Activated CD4-positive, alpha-beta memory T cell treated with anti-CD3 and anti-CD28 coated beads, Interleukin-2, amount 10 ng/mL, durations not matched to agents 7 days and 5 days (primary cell): ENCODE results near the gene CYP2W1. TPM values are rescaled to one million over a fixed set of nuclear protein-coding genes. Genes with fewer than 3 reads are reported as not detected.

Experiments used
- CTCF ChIA-PET: fragments of 350-600 bp; sonication (Branson Sonifier 250); formaldehyde crosslinking; loops from one replicate; lab custom pipeline; 2021; ENCODE audit warnings: antibody characterized with exemption, inconsistent platforms; lab: Charles Lee
- POLR2A ChIA-PET: fragments of 350-600 bp; sonication (Branson Sonifier 250); formaldehyde crosslinking; loops from one replicate; lab custom pipeline; 2021; ENCODE audit warnings: antibody characterized with exemption; lab: Charles Lee
- DNase-seq: peaks from one replicate; pipeline ENCODE4 v3.0.0-alpha.2; 2020
- H3K27ac Mint-ChIP-seq: one replicate; pipeline ENCODE4 v1.8.0; 2021; ENCODE audit warnings: mild to moderate bottlenecking, mixed read lengths
- H3K27me3 Mint-ChIP-seq: one replicate; pipeline ENCODE4 v1.8.0; 2021; ENCODE audit warnings: mixed read lengths
- H3K36me3 Mint-ChIP-seq: one replicate; pipeline ENCODE4 v1.8.0; 2021; ENCODE audit warnings: low read depth, mixed read lengths
- H3K4me1 Mint-ChIP-seq: one replicate; pipeline ENCODE4 v1.8.0; 2021; ENCODE audit warnings: mixed read lengths
- H3K4me3 Mint-ChIP-seq: one replicate; pipeline ENCODE4 v1.8.0; 2021; ENCODE audit warnings: mild to moderate bottlenecking, mixed read lengths
- H3K9me3 Mint-ChIP-seq: one replicate; pipeline ENCODE4 v1.8.0; 2021; ENCODE audit warnings: mixed read lengths
- total RNA-seq, 2 experiments: library from RNA; stranded (reverse); gene quantifications; one replicate each; pipeline ENCODE4 v1.2.3, GENCODE V29; 2021

The CYP2W1 gene
- total RNA-seq, 2 experiments from 2014 or later = not detected

DNA sequence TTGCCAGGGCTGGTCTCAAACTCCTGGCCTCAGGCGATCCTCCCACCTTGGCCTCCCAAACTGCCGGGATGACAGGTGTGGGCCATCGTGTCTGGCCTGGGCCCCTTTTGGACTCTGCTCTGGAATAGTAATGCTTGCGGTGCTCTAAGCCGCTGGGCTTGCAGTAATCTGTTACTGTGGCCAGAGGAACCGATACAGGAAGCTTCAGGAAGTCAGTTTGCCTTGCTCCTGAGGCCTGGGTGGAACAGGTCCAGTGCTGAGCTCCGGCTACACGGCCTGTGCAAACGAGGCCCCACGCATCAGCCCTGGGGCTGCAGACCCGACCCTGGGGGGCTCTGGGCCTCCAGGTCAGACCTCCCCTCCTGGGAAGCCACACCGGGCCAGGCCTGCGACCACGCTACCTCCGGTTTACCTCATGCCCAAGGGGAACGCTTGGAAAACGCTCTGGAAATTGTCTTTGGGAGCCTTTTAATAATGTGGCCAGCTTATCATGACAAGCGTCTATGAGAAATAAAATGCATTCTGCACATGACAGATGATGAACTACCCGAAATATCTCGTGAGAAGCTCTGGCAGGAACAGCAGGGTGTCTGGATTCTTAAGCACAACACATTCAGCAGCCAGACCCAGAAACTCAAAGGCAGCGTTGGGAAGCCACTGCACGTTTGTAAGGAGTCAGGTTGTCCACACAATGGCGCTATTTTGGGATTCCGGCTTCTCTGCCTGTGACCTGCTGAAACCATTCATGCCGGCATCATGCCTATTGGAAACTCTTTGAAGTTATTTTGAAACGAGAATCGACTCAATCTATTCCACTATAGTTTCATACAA is 18.4 kb upstream of the CYP2W1 start:
- POLR2A ChIA-PET = interaction anchor here (0.7 to 2.5 kb wide), 3 partner anchors 9 to 11 kb away, joined by 3 to 13 read pairs (median 3); partner anchors contain the start of gene COX19

DNA sequence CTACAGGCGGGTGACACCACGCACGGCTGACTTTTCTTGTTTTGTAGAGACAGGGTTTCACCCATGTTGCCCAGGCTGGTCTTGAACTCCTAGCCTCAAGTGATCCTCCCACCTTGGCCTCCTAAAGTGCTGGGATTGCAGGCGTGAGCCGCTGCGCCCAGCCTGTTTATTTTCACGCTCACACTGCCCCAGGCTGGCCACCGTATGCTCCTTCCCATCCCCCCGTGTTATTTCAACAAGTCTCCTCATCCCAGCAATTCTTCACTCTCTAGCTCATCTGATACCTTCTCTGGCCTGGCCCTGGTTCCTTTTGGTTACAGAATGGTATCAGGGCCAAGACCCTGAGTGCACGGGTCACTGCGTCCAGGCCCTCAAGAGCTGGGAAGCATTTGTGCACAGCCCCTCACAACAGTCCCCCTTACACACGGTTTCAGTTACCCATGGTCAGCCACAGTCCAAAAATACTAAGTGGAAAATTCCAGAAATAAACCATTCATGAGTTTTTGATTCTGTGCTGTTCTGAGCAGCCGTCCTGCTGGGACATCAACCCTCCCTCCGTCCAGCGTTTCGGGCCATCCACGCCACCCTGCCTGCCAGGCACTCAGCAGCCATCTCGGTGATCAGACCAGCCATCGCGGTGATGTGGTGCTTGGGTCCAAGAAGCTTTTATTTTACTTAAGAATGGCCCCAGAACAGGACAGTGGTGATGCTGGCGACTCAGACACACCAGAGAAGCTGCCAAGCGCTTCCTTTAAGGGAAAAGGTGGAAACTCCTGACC is 16.5 kb upstream of the CYP2W1 start:
- Mint-ChIP-seq H3K9me3 (no peaks in the 10 kb centered on the region), H3K4me1 (peaks cover 21% of the 10 kb centered on the region), H3K27ac (no peak overlapping the region), H3K27me3 (peaks cover 9% of the 10 kb centered on the region), H3K36me3 (peaks cover 46% of the 10 kb centered on the region), H3K4me3 (no peak overlapping the region)
- ChIA-PET POLR2A (interaction anchor here (1.2 to 2.5 kb wide), 2 partner anchors 9 to 56 kb away, joined by 3 to 13 read pairs; partner anchors contain the start of gene COX19), CTCF (interaction anchor here (1.2 kb wide), 1 partner anchor 26 kb away, joined by 3 read pairs; no protein-coding TSS in a partner anchor)
- DNase-seq = no peak

More for the DNA sequence above, 18.4 kb upstream of the CYP2W1 start:
- peaks cover 15% of the 10 kb centered on the region for H3K4me1 Mint-ChIP-seq
- CTCF ChIA-PET = no interaction called here
- no peak for DNase-seq
- no peaks in the 10 kb centered on the region for H3K9me3 Mint-ChIP-seq
- H3K4me3 Mint-ChIP-seq = no peak overlapping the region
- H3K27me3 Mint-ChIP-seq = peaks cover 13% of the 10 kb centered on the region
- peaks cover 38% of the 10 kb centered on the region for H3K36me3 Mint-ChIP-seq
- no peak overlapping the region for H3K27ac Mint-ChIP-seq

DNA sequence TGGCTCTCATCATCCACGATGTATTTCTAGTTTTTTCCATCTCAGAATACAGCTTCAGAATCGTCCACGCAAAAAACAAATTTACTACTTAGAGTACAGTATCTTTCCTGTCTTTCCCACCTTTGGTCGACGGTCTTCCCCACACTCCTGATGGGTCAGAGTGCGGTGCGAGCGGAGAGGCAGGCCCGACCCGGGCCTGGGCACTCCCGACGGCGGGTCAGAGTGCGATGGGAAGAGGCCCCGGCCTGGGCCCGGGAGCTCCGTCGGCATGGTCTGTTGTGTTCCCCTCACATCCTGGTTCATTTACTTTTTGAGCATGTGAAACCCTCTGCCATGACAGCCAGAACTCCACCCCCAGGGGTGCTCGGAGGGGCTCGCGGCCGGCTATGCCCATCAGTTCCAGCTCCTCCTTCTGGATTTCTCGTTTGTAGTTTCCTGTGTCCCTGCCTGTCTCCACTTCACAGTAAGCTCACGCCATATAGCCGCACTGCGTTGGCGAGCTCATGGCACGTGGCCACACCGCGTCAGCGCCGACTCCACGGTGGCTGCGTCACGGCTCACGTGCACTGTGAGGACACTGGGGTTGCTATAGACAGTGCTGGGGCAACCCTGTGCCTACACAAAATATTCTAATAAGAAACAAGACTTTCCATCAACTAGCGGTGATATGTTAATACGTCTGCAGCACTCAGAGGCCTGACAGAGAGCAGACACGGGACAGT is 15.5 kb upstream of the CYP2W1 start:
- H3K4me3 Mint-ChIP-seq = no peak overlapping the region
- H3K36me3 Mint-ChIP-seq = peaks cover 52% of the 10 kb centered on the region
- peaks cover 29% of the 10 kb centered on the region for H3K4me1 Mint-ChIP-seq
- DNase-seq = no peak
- H3K9me3 Mint-ChIP-seq = no peaks in the 10 kb centered on the region
- ChIA-PET POLR2A (interaction anchor here (1.2 kb wide), 2 partner anchors 13 to 17 kb away, joined by 3 to 4 read pairs; partner anchors contain the start of gene ADAP1), CTCF (interaction anchor here (1.2 kb wide), 1 partner anchor 25 kb away, joined by 3 read pairs; no protein-coding TSS in a partner anchor)
- H3K27me3 Mint-ChIP-seq = peaks cover 5% of the 10 kb centered on the region
- no peak overlapping the region for H3K27ac Mint-ChIP-seq

DNA sequence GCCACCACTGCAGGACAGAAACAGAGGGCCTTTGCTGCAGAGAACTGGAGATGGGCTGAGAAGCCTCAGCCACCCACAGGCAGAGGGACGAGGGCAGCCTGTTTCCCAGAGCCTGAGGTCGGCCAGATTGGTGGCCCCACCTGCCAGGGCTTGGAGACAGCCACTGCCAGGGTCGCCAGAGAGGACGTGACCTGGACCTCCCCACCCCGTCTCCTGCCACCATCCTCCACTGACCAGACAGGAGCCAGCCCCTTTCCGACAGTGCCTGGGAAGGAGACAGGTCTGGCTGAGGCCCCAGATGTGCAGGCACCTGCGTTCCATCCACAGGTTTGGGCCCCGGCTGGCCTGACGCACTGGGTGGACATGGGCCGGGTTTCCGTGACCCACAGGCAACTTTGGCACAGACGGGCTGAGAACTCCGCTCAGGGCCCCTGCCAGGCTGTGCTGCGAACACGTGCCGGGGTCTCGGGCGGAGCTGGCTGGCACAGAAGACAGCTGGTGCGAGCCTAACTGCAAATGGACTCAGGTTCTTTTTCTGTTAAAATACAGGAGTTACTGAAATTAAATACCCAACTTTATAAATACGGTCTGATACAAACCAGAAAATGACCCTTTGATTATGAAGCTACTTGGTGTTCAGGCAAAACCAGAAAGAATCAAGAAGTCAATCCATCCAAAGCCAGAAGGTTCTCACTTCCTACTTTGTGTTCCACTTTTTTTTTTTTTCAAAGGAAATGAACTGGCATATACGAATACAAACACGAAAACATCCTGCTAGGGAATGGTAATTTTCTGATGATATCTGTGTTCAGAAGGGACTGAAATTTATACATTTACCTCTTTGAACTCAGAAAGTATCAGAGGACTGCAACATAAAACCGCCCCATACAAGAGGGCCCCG is 14.5 kb upstream of the CYP2W1 start:
- Mint-ChIP-seq H3K9me3 (no peaks in the 10 kb centered on the region), H3K4me3 (no peak overlapping the region), H3K27ac (no peak overlapping the region), H3K27me3 (peaks cover 4% of the 10 kb centered on the region), H3K4me1 (peaks cover 37% of the 10 kb centered on the region), H3K36me3 (peaks cover 57% of the 10 kb centered on the region)
- CTCF ChIA-PET = no interaction called here
- POLR2A ChIA-PET = interaction anchor here (1.2 kb wide), 2 partner anchors 14 to 16 kb away, joined by 3 to 4 read pairs; partner anchors contain the start of gene ADAP1
- DNase-seq = no peak

DNA sequence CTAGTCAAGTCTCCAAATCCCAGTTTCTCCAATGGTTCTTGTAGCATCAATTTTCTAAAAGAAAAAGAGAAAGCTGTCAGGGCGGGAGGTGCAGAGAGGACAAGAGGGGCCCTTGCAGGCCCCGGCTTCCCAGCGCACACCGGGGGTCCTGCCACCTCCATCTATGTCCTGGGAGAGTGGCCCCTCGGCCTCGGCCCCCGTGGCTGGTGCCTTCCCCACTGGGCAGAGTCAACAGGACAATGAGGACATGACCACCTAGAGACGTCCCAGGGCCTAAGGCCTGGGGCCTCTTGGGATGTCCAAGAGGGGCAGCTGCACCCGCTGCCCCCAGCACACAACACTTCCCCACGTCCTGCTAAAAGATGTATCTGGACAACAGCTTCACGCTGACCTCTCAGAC is 13.6 kb upstream of the CYP2W1 start:
- Mint-ChIP-seq H3K27ac (no peak overlapping the region), H3K4me1 (peaks cover 34% of the 10 kb centered on the region), H3K4me3 (no peak overlapping the region), H3K9me3 (no peaks in the 10 kb centered on the region), H3K36me3 (peaks cover 57% of the 10 kb centered on the region), H3K27me3 (peaks cover 2% of the 10 kb centered on the region)
- DNase-seq = no peak
- ChIA-PET POLR2A (no interaction called here), CTCF (no interaction called here)

DNA sequence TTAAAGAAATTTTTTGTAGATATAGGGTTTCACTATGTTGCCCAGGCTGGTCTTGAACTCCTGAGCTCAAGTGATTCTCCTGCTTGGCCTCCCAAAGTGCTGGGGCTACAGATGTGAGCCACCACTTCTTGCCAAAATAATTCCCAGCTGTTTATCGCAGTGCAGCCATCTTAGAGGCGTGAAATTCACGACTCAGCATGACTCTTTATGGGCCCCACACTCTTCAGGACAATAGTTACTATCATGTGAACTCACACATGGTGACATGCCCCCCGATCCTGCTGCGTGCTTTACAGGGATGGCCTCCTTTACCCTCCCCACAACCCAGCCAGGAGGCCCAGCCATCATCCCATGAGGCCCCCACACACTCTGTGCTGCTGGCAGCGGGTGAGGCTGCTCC is 12.2 kb upstream of the CYP2W1 start:
- Mint-ChIP-seq H3K4me3 (no peak overlapping the region), H3K36me3 (peaks cover 52% of the 10 kb centered on the region), H3K4me1 (peaks cover 33% of the 10 kb centered on the region)

DNA sequence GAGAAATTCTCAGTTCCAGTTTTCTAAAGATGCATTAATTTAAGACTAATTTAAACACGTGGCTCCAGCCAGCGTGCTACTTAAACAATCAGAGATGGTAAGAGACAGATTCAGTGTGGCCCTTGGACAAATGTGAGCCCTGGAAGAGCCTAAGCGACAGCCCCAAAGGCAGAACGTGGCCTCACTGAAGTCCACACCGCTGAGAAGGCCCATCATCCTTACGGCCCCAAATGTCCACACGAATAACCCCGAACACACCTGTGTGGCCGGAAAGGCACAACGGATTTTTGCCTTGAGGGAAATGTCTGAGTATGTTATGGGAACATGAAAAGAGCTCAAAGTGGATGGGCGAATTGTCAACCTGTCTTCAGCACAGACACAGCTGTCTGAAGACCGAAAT is 10.9 kb upstream of the CYP2W1 start:
- ChIA-PET POLR2A (interaction anchor here (1.0 to 4.0 kb wide), 2 partner anchors 18 to 50 kb away, joined by 3 to 54 read pairs; partner anchors contain the start of gene ADAP1), CTCF (interaction anchor here (0.7 to 3.6 kb wide), 4 partner anchors 21 to 114 kb away, joined by 5 to 21 read pairs (median 12); no protein-coding TSS in a partner anchor)
- peaks cover 43% of the 10 kb centered on the region for H3K36me3 Mint-ChIP-seq
- peaks cover 31% of the 10 kb centered on the region for H3K4me1 Mint-ChIP-seq
- H3K4me3 Mint-ChIP-seq = no peak overlapping the region
- no peaks in the 10 kb centered on the region for H3K9me3 Mint-ChIP-seq
- H3K27ac Mint-ChIP-seq = no peak overlapping the region
- no peak for DNase-seq
- no peaks in the 10 kb centered on the region for H3K27me3 Mint-ChIP-seq

More for the DNA sequence above, 12.2 kb upstream of the CYP2W1 start:
- Mint-ChIP-seq H3K27me3 (no peaks in the 10 kb centered on the region), H3K9me3 (no peaks in the 10 kb centered on the region), H3K27ac (peak overlapping the region; percentile 0)
- DNase-seq = no peak
- CTCF ChIA-PET = interaction anchor here (0.7 kb wide), 1 partner anchor 52 kb away, joined by 3 read pairs; no protein-coding TSS in a partner anchor
- POLR2A ChIA-PET = no interaction called here

DNA sequence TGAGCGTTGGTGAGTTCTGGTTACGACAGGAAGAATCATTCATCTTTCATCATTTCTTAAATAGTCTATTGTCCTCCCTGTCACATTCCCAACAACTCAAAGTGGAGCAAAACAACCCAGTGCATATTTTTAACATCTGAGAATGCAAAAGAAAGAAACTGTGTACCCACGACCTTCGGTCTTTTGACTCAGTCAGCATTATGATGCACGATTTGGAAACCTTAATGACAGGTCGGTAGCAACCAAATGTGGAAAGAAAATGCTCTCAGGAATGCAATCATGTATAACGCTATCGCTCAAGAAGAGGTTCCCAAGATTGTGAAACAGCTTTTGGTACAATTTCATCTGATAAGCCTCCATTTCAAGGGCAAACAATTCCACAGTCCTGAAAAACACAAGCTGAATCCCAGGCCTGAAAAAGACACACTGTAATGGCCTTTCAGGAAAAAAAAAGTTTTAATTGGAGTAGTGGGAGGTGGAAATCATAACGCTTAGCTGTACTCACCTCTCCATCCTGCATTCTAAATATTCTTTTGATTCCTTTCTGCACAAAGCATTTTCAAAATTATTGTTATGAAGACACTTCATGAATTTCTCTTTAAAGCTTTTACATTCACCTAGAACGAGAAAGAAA is 10.2 kb upstream of the CYP2W1 start:
- CTCF ChIA-PET = interaction anchor here (0.7 to 3.6 kb wide), 4 partner anchors 20 to 113 kb away, joined by 5 to 21 read pairs (median 12); no protein-coding TSS in a partner anchor

DNA sequence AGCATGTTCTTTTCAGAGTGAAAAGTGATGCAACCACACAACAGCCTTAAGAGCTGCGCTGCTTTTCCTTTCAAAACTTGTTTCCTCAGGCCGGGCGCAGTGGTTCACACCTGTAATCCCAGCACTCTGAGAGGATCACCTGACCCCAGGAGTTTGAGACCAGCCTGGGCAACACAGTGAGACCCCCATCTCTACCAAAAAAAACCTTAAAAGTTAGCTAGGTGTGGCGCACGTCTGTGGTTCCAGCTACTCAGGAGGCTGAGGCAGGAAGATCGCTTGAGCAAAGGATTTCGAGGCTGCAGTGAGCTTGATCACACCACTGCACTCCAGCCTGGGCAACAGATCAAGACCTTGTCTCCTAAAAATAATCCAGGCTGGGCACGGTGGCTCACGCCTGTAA is 9.7 kb upstream of the CYP2W1 start:
- Mint-ChIP-seq H3K9me3 (no peaks in the 10 kb centered on the region), H3K27me3 (no peaks in the 10 kb centered on the region), H3K36me3 (peaks cover 31% of the 10 kb centered on the region), H3K4me3 (peak overlapping the region; percentile 57), H3K27ac (no peak overlapping the region), H3K4me1 (peaks cover 31% of the 10 kb centered on the region)
- no peak for DNase-seq
- ChIA-PET CTCF (interaction anchor here (2.8 to 3.6 kb wide), 3 partner anchors 19 to 92 kb away, joined by 11 to 21 read pairs (median 12); no protein-coding TSS in a partner anchor), POLR2A (interaction anchor here (0.7 to 4.0 kb wide), 4 partner anchors 9 to 63 kb away, joined by 3 to 54 read pairs (median 3); no protein-coding TSS in a partner anchor)

More for the DNA sequence above, 10.2 kb upstream of the CYP2W1 start:
- H3K4me3 Mint-ChIP-seq = peak overlapping the region; percentile 57
- no peak overlapping the region for H3K27ac Mint-ChIP-seq
- no peaks in the 10 kb centered on the region for H3K27me3 Mint-ChIP-seq
- peaks cover 36% of the 10 kb centered on the region for H3K36me3 Mint-ChIP-seq
- POLR2A ChIA-PET = interaction anchor here (0.7 to 4.0 kb wide), 3 partner anchors 8 to 51 kb away, joined by 3 to 54 read pairs (median 3); no protein-coding TSS in a partner anchor
- DNase-seq = no peak
- no peaks in the 10 kb centered on the region for H3K9me3 Mint-ChIP-seq
- peaks cover 31% of the 10 kb centered on the region for H3K4me1 Mint-ChIP-seq

DNA sequence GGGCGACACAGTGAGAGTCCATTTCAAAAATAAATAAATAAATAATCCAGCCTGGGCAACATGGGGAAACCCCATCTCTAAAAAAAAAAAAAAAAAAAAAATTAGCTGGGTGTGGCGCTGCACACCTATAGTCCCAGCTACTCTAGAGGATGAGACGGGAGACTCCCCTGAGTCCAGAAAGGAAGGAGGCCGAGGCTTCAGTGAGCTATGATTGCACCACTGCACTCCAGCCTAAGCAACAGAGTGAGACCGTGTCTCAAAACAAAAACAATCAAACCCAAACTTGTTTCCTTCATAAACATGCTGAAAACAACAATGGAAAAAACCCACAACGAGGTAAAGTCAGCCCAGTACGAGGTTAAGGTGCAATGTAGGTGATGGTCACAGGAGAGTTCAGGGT is 8.8 kb upstream of the CYP2W1 start:
- peak overlapping the region; percentile 90 for H3K4me3 Mint-ChIP-seq
- H3K36me3 Mint-ChIP-seq = peaks cover 23% of the 10 kb centered on the region
- H3K27me3 Mint-ChIP-seq = no peaks in the 10 kb centered on the region
- CTCF ChIA-PET = interaction anchor here (0.6 to 3.6 kb wide), 10 partner anchors 12 to 203 kb away, joined by 3 to 21 read pairs (median 5); no protein-coding TSS in a partner anchor
- DNase-seq = no peak
- POLR2A ChIA-PET = interaction anchor here (0.6 to 4.0 kb wide), 20 partner anchors 10 to 500 kb away, joined by 3 to 54 read pairs (median 6); partner anchors contain the start of genes ADAP1, GPR146 and SUN1
- H3K9me3 Mint-ChIP-seq = no peaks in the 10 kb centered on the region
- H3K4me1 Mint-ChIP-seq = peaks cover 31% of the 10 kb centered on the region
- peak overlapping the region; percentile 86 for H3K27ac Mint-ChIP-seq
